Activated CD4-positive, alpha-beta T cell treated with anti-CD3 and anti-CD28 coated beads, Interleukin-2, amount 50 U/mL, for 1 hour (primary cell): ENCODE data around the gene MED23.
A peak's percentile ranks its signal among the peaks of the same experiment; 100 is the strongest.
"Not testable (repeated sequence)": the region's sequence is repeated elsewhere in the genome, so short reads cannot be mapped to it uniquely, and the experiment has no call there.

Source experiments
- DNase-seq: peaks from one replicate; pipeline ENCODE4 v3.0.0-alpha.2; 2020

The MED23 gene

GRCh38 chr6:131568726-131569125 is 59.3 kb downstream of the MED23 start:
- DNase-seq = no peak

- no peak for DNase-seq
Measured at GRCh38 chr6:131565056-131565455, 63.0 kb downstream of the MED23 start.

GRCh38 chr6:131561925-131562707 is 65.9 kb downstream of the MED23 start:
- DNase-seq = no peak

GRCh38 chr6:131558922-131559321 is 69.1 kb downstream of the MED23 start:
- no peak for DNase-seq

DNA sequence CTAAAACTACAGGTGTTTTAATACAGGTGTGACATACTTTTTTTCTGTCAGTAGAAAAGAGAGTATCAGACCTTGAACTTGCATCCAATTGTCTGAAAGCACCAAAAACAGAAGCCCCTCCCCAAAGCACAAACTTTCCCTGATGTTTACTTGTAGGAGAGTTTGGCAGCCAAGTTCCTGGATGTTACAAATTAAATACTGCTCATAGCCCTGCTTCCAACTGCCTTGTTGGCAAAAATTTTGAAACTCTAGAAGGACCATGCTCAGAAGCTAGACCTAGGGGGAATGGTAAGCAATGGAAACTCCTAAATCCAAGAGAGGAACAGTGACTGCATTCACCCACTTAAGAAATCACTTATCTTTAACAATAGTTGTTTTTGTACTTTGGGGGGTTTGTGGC is 72.0 kb downstream of the MED23 start:
- no peak for DNase-seq

DNA sequence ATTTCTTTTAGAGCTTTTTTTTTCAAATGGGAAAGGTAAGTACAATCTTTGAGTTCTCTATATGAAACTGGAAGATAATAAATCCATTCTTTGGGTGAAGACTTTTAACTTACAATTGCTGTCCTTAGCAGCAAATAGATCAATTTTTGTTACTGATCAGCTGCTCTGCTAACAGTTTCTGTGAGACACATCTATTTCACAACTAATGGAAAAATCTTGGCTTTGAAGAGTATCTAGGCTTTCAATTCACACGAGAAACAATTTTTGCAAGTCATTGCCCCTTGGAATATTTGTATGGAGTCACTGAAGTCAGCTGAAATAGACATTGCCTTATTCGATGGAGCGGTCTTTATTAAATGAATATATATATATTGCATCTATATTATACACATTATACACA is 75.5 kb downstream of the MED23 start:
- DNase-seq = no peak

DNA sequence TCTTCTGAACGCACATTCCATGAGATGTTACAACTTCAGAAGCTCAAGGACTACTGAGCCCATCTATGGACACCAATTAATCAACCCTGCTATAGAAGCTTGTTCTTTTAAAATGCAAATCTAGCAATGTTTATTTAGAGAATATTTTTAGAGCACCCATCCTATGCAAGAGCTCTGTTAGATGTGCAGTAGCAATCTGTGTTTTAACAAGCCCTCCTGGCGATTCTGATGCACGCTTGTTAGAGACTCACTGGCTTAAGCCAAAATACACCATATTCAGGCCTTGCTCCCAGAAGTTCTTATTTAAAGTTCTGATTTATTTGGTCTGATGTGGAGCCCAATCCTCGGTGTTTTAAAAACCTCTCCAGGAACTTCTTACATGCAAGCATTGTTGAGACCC is 76.1 kb downstream of the MED23 start:
- no peak for DNase-seq

GRCh38 chr6:131549811-131550210 is 78.2 kb downstream of the MED23 start:
- no peak for DNase-seq

DNA sequence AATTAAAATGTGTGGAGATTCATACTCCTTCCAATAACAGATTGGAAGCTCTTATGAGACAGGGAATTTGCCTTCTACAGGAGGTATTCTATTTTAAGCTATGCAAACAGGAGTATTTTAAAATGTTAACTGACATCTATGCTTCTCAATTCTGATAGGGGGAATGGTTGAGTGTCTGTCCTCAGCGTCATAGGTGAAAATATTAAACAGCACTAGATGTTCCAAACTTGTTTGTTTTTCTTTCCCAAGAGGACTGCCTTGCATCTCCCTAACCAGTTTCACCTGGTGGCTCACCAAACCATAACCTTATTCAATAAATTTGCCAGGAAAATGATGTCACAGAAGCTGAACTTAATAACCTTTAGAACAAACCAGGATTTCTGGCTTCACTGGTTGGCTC is 79.6 kb downstream of the MED23 start:
- no peak for DNase-seq

GRCh38 chr6:131547488-131547887 is 80.6 kb downstream of the MED23 start:
- no peak for DNase-seq

GRCh38 chr6:131545317-131545716 is 82.7 kb downstream of the MED23 start:
- DNase-seq = no peak

GRCh38 chr6:131538615-131539014 is 89.4 kb downstream of the MED23 start:
- not testable (repeated sequence) for DNase-seq

DNA sequence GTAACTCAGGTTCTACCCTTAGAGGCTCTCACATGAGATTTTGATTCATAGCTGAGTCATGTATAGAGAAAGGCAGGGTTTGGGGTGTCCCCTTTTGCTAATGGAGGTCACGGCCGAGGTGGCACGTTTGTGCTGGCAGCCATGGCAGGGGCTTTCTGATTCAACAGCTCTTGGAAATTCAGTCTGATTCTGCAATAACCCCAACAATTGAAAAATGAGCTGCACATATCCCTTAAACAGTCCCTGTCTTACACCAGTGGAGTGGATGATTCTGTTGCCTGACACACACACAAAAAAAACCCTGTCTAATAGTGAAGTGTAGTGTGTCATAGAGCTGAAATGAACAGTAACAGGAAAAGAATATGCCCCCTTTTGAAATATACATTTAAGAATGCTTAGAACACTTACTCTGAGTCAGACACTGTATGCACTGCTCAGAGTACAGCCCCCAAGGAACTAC is 95.4 kb downstream of the MED23 start:
- DNase-seq = no peak

DNA sequence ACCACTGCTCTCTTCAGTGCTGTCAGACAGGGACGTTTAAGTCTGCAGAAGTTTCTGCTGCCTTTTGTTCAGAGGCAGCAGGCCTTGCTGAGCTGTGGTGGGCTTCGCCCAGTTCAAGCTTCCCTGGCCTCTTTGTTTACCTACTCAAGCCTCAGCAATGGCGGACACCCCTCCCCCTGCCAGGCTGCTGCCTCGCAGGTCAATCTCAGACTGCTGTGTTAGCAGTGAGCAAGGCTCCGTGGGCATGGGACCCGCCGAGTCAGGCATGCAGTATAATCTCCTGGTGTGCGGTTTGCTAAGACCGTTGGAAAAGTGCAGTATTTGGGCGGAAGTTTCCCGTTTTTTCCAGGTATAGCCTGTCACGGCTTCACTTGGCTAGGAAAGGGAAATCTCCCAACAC is 96.4 kb downstream of the MED23 start:
- not testable (repeated sequence) for DNase-seq

DNA sequence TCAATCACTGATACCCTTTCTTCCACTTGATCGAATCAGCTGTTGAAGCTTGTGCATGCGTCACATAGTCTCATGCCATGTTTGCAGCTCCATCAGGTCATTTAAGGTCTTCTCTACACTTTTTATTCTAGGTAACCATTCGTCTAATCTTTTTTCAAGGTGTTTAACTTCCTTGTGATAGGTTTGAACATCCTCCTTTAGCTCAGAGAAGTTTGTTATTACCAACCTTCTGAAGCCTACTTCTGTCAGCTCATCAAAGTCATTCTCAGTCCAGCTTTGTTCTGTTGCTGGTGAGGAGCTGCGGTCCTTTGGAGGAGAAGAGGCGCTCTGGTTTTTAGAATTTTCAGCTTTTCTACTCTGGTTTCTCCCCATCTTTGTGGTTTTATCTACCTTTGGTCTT is 97.1 kb downstream of the MED23 start:
- not testable (repeated sequence) for DNase-seq

GRCh38 chr6:131524695-131525336 is 103.2 kb downstream of the MED23 start:
- peak; percentile 14 for DNase-seq

DNA sequence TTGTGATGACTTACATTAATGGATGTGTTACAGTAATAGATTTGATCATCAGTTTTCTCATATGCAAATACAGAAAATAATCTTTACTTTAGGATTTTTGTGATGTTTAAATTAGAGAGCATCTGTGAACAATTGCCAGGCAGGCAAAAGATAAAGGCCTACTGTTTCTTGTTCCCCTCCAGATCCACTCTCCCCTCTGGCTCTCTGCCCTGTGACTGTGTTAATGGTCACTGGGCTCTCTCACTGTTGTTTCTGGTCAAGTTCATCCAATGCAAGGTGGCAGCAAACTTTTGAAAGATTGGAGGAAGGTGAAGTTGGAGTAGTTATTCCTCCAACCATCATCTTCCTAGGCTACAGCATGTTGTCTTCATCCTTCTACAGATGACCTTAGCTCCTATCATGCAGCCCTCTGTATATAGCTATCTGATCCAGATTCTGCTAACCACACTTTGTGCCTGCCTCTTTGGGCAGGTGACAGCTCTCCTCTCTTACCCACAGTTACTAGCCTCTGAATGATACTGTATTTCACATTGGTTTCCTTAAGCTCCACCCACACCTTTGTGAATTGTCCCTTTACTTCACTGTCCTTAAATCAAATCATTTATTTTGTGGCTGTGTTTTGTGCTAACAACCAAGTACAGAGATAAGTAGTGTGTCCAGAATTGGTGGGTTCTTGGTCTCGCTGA is 103.9 kb downstream of the MED23 start:
- no peak for DNase-seq
